SK-N-SH (cell line): ENCODE data around the gene NAV2. TPM values are rescaled to one million over a fixed set of nuclear protein-coding genes. Genes with fewer than 3 reads are reported as not detected.

ENCODE experiments used
- CTCF ChIA-PET: fragments of 300-600, 350-600 bp; formaldehyde crosslinking; extraction: SDS; loops from one replicate; lab custom pipeline; 2021; lab: Yijun Ruan, JAX
- POLR2A ChIA-PET: fragments of 350-600 bp; sonication (Branson Sonifier 250); formaldehyde crosslinking; extraction: SDS; loops from one replicate; lab custom pipeline; 2020; ENCODE audit warnings: antibody characterized with exemption, inconsistent platforms; lab: Yijun Ruan, JAX
- DNase-seq: peaks from one replicate; pipeline ENCODE4 v3.0.0; 2012
- H2AFZ ChIP-seq: fragments of 200-600 bp; sonication (generic); 2 replicates; pipeline ENCODE4 v1.8.1; 2016; ENCODE audit warnings: antibody characterized with exemption, mild to moderate bottlenecking, low read depth
- H3F3A ChIP-seq: fragments of 200-600 bp; sonication (generic); replicated peaks from 2 replicates; pipeline ENCODE3; 2016; ENCODE audit warnings: antibody characterized with exemption, mild to moderate bottlenecking; ENCODE audit not compliant: insufficient read depth
- H3K27ac ChIP-seq, 2 experiments: fragments of 200-500 bp in 1 of 2; fragments of 200-600 bp in 1 of 2; sonication (Bioruptor generic) in 1 of 2; sonication (generic), shearing (Covaris generic) in 1 of 2; 2 replicates each; pipeline versions ENCODE4 v1.5.1 to v1.6.1; 2014 to 2016; ENCODE audit warnings: low read depth in 2 of 2, inconsistent platforms in 1 of 2, low read length in 1 of 2, mild to moderate bottlenecking in 1 of 2, mixed read lengths in 1 of 2
- H3K27me3 ChIP-seq: fragments of 200-600 bp; sonication (generic), shearing (Covaris generic); 2 replicates; pipeline ENCODE4 v1.6.1; 2016; ENCODE audit warnings: mixed run types; ENCODE audit not compliant: insufficient read depth
- H3K36me3 ChIP-seq, 2 experiments: fragments of 200-500 bp in 1 of 2; fragments of 200-600 bp in 1 of 2; sonication (Bioruptor generic) in 1 of 2; sonication (generic) in 1 of 2; replicated peaks in 1 of 2; 2 replicates each; pipeline versions ENCODE3 to v1.5.1; 2014 to 2016; ENCODE audit warnings: low read length in 1 of 2, mild to moderate bottlenecking in 1 of 2; ENCODE audit not compliant: insufficient read depth in 2 of 2, control insufficient read depth in 1 of 2
- H3K4me1 ChIP-seq, 2 experiments: fragments of 200-500 bp in 1 of 2; fragments of 200-600 bp in 1 of 2; sonication (Bioruptor generic) in 1 of 2; sonication (generic), shearing (Covaris generic) in 1 of 2; 2 replicates each; pipeline versions ENCODE4 v1.5.1 to v1.6.1; 2014 to 2016; ENCODE audit warnings: low read depth in 1 of 2, low read length in 1 of 2, mixed run types in 1 of 2; ENCODE audit not compliant: insufficient read depth in 2 of 2, control insufficient read depth in 1 of 2
- H3K4me2 ChIP-seq: fragments of 200-600 bp; sonication (generic), shearing (Covaris generic); 2 replicates; pipeline ENCODE4 v1.6.1; 2017; ENCODE audit warnings: mixed run types
- H3K4me3 ChIP-seq, 2 experiments: fragments of 200-500 bp in 1 of 2; fragments of 200-600 bp in 1 of 2; sonication (Bioruptor generic) in 1 of 2; sonication (generic), shearing (Covaris generic) in 1 of 2; 2 replicates each; pipeline versions ENCODE4 v1.5.1 to v1.8.1; 2014 to 2016; ENCODE audit warnings: low read depth in 2 of 2, inconsistent platforms in 1 of 2, low read length in 1 of 2, mild to moderate bottlenecking in 1 of 2, mixed read lengths in 1 of 2, moderate library complexity in 1 of 2
- H3K79me2 ChIP-seq: fragments of 200-600 bp; sonication (generic); 2 replicates; pipeline ENCODE4 v1.8.1; 2017; ENCODE audit warnings: mild to moderate bottlenecking; ENCODE audit not compliant: insufficient read depth
- H3K9ac ChIP-seq: fragments of 200-600 bp; sonication (generic); 2 replicates; pipeline ENCODE4 v1.6.1; 2017; ENCODE audit warnings: mixed run types
- H3K9me2 ChIP-seq: fragments of 200-600 bp; sonication (generic); 2 replicates; pipeline ENCODE4 v1.6.1; 2017; ENCODE audit warnings: mixed run types
- H3K9me3 ChIP-seq: fragments of 200-600 bp; sonication (generic); 2 replicates; pipeline ENCODE4 v1.6.1; 2017; ENCODE audit warnings: mixed run types, mild to moderate bottlenecking, moderate library complexity
- H4K20me1 ChIP-seq: fragments of 200-600 bp; sonication (generic); 2 replicates; pipeline ENCODE4 v1.6.1; 2017; ENCODE audit warnings: mild to moderate bottlenecking, mixed run types; ENCODE audit not compliant: insufficient read depth
- EP300 ChIP-seq, 2 experiments: IDR thresholded peaks; 2 replicates each; pipeline versions ENCODE4 v1.4.0 to v1.6.1; 2012; ENCODE audit warnings: borderline replicate concordance in 1 of 2, low read depth in 1 of 2, low read length in 1 of 2
- GATA2 ChIP-seq: sonication (generic); formaldehyde crosslinking; IDR thresholded peaks from 2 replicates; pipeline ENCODE4 v1.5.0; 2020; ENCODE audit warnings: mild to moderate bottlenecking, missing genetic modification reagents
- POLR2AphosphoS5 ChIP-seq: IDR thresholded peaks from 2 replicates; pipeline ENCODE4 v1.6.1; 2012; ENCODE audit warnings: low read depth, low read length
- RCOR1 ChIP-seq: fragments of 150-350 bp; IDR thresholded peaks from 2 replicates; pipeline ENCODE4 v1.6.1; 2017; ENCODE audit warnings: antibody characterized with exemption, low read length
- SMC3 ChIP-seq: IDR thresholded peaks from 2 replicates; pipeline ENCODE4 v1.6.1; 2012; ENCODE audit warnings: low read depth, low read length, improper control_type of control experiment
- TAF1 ChIP-seq: IDR thresholded peaks from 2 replicates; pipeline ENCODE4 v1.6.1; 2012; ENCODE audit warnings: low read depth, mild to moderate bottlenecking, low read length, moderate library complexity, borderline replicate concordance
- TCF12 ChIP-seq: IDR thresholded peaks from 2 replicates; pipeline ENCODE4 v1.4.0; 2012
- TEAD4 ChIP-seq: IDR thresholded peaks from 2 replicates; pipeline ENCODE4 v1.4.0; 2012; ENCODE audit warnings: mild to moderate bottlenecking, borderline replicate concordance; ENCODE audit not compliant: insufficient read depth
- WGBS: methylation state at CpG from one replicate; pipeline ENCODE4 v1.1.6; 2017; ENCODE audit warnings: low lambda C conversion rate; 5-methylcytosine and 5-hydroxymethylcytosine counted together
- polyA plus RNA-seq, 3 experiments: library from polyadenylated mRNA; depleted of rRNA; stranded (reverse); fragments of >200 nt; gene quantifications; 2 replicates each; pipeline ENCODE4 v1.2.3, GENCODE V29; 2012
- TF ChIP-seq, protein P1 (sequence below): fragments of 150-350 bp; IDR thresholded peaks from 2 replicates; pipeline ENCODE4 v1.6.1; 2016; ENCODE audit warnings: mild to moderate bottlenecking, low read depth, low read length
- TF ChIP-seq, protein P2 (sequence below): IDR thresholded peaks from 2 replicates; pipeline ENCODE4 v1.6.1; 2012; ENCODE audit warnings: mild to moderate bottlenecking, low read depth, low read length, moderate library complexity
- TF ChIP-seq, protein P3 (sequence below): fragments of 200-600 bp; sonication (generic); IDR thresholded peaks from 2 replicates; pipeline ENCODE4 v1.6.1; 2017; ENCODE audit warnings: antibody characterized with exemption, mild to moderate bottlenecking, moderate library complexity

NAV2 gene
- polyA plus RNA-seq, 1 of the 3 experiments (the other 2 are of a cell fraction), result 26.2 TPM

DNA sequence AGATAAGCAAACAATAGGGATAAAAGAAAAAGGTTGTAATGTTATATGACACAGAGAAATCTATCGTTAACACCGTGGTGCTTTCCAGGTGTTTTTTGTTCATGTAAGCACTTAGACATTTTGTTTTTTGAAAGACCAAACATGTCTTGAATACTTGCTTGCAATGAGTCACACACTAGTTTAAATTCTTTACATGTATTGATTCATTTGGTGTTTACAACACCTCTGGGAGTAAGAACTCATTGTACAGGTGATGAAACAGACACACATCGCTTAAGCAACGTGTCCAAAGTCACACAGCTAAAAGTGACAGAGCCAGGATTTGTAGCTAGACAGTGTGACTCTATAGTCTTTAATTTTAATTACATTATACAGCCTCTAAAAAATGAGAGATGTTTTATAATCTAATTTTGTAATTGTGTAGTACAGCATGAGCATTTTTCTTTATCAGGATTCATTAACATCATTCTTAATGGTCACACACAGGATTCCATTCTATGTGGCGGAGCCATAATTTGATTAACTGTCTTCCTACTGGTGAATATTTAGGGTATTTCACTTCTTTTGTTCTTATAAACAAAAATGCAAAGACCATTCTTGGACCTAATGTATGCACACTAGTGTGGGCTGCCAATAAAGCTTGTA, 298.8 kb downstream of the NAV2 start:
- Histone ChIP-seq H3K4me2 (no peak overlapping the region), H3K27ac (peak overlapping the region; percentile 12 to 43; a peak in 2 of 4 replicates), H4K20me1 (peaks cover 3% of the 10 kb centered on the region; the same call in 1 of the 2 replicates), H3F3A (peaks cover 22% of the 10 kb centered on the region), H3K4me3 (no peak overlapping the region), H3K9me2 (no peaks in the 10 kb centered on the region), H3K9me3 (no peaks in the 10 kb centered on the region), H3K4me1 (peaks cover 0 to 28% of the 10 kb centered on the region in 2 experiments; a peak in 2 of 4 replicates), H3K9ac (no peak overlapping the region), H2AFZ (no peak overlapping the region), H3K36me3 (peaks cover 23 to 24% of the 10 kb centered on the region in 2 experiments), H3K79me2 (peaks cover 88% of the 10 kb centered on the region), H3K27me3 (no peaks in the 10 kb centered on the region)
- ChIA-PET CTCF (interaction anchor here (1.4 kb wide), 2 partner anchors 12 to 18 kb away, joined by 3 to 5 read pairs; no protein-coding TSS in a partner anchor), POLR2A (interaction anchor here (1.3 kb wide), 1 partner anchor 17 kb away, joined by 4 read pairs; no protein-coding TSS in a partner anchor)
- TF ChIP-seq, protein P1, sequence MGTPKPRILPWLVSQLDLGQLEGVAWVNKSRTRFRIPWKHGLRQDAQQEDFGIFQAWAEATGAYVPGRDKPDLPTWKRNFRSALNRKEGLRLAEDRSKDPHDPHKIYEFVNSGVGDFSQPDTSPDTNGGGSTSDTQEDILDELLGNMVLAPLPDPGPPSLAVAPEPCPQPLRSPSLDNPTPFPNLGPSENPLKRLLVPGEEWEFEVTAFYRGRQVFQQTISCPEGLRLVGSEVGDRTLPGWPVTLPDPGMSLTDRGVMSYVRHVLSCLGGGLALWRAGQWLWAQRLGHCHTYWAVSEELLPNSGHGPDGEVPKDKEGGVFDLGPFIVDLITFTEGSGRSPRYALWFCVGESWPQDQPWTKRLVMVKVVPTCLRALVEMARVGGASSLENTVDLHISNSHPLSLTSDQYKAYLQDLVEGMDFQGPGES, result no peak
- no peak for DNase-seq
- 75% methylated on average over 5 of the region's 5 CpGs for WGBS

DNA sequence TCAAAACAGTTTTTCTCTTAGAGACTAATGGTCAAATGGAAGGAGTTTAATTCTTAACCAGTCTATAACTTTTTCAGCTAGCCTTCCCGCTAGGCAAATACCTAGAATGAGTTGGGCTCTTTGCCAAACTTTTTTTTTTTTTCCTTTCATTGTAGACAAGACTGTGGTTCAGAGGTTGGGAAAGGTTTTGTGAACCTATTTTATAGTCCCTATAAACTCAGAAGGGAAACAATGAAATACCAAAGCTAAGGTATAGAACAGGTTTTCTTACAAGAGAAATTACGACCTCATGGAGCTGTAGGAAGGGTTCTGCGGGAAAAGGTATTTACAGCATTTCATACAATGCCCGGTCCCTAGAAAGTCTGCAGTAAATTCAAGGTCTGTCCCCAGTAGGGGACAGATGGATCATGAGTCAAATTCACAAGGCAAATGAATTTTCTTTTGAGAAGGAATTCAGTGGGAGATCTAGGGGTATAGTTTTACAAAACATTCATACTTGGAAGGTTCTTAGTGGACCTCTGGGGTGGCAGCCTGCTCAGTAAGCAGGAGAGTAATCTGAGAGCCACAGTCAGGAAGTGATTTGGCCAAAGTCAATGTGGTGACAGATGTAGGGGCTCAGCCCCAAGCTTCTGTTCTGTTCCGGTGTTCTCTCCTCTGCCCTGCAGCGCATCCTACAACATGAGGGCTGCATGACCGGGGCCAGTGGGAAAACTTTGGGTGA, 300.9 kb downstream of the NAV2 start:
- POLR2A ChIA-PET, result no interaction called here
- Histone ChIP-seq H3K9ac (no peak overlapping the region), H2AFZ (no peak overlapping the region), H3F3A (peaks cover 17% of the 10 kb centered on the region), H3K9me3 (no peaks in the 10 kb centered on the region)
- CTCF ChIA-PET, result no interaction called here
- WGBS, result 89% methylated on average over 7 of the region's 7 CpGs
- TF ChIP-seq TEAD4 (no peak), GATA2 (no peak), TCF12 (no peak), POLR2AphosphoS5 (no peak), SMC3 (no peak), TAF1 (no peak), RCOR1 (no peak), EP300 (IDR thresholded peaks at IDR 0.05; ENCODE audit: borderline replicate concordance in 1 of 2, low read depth in 1 of 2, low read length in 1 of 2) (no peak)
- TF ChIP-seq, protein P2, sequence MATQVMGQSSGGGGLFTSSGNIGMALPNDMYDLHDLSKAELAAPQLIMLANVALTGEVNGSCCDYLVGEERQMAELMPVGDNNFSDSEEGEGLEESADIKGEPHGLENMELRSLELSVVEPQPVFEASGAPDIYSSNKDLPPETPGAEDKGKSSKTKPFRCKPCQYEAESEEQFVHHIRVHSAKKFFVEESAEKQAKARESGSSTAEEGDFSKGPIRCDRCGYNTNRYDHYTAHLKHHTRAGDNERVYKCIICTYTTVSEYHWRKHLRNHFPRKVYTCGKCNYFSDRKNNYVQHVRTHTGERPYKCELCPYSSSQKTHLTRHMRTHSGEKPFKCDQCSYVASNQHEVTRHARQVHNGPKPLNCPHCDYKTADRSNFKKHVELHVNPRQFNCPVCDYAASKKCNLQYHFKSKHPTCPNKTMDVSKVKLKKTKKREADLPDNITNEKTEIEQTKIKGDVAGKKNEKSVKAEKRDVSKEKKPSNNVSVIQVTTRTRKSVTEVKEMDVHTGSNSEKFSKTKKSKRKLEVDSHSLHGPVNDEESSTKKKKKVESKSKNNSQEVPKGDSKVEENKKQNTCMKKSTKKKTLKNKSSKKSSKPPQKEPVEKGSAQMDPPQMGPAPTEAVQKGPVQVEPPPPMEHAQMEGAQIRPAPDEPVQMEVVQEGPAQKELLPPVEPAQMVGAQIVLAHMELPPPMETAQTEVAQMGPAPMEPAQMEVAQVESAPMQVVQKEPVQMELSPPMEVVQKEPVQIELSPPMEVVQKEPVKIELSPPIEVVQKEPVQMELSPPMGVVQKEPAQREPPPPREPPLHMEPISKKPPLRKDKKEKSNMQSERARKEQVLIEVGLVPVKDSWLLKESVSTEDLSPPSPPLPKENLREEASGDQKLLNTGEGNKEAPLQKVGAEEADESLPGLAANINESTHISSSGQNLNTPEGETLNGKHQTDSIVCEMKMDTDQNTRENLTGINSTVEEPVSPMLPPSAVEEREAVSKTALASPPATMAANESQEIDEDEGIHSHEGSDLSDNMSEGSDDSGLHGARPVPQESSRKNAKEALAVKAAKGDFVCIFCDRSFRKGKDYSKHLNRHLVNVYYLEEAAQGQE, result no peak
- TF ChIP-seq, protein P3, sequence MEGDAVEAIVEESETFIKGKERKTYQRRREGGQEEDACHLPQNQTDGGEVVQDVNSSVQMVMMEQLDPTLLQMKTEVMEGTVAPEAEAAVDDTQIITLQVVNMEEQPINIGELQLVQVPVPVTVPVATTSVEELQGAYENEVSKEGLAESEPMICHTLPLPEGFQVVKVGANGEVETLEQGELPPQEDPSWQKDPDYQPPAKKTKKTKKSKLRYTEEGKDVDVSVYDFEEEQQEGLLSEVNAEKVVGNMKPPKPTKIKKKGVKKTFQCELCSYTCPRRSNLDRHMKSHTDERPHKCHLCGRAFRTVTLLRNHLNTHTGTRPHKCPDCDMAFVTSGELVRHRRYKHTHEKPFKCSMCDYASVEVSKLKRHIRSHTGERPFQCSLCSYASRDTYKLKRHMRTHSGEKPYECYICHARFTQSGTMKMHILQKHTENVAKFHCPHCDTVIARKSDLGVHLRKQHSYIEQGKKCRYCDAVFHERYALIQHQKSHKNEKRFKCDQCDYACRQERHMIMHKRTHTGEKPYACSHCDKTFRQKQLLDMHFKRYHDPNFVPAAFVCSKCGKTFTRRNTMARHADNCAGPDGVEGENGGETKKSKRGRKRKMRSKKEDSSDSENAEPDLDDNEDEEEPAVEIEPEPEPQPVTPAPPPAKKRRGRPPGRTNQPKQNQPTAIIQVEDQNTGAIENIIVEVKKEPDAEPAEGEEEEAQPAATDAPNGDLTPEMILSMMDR, result no peak
- TF ChIP-seq, protein P1, result no peak
- TF ChIP-seq, all 33 proteins: peak for 0
- Histone ChIP-seq H3K4me2 (no peak overlapping the region), H3K9me2 (no peaks in the 10 kb centered on the region), H3K36me3 (peaks cover 17% of the 10 kb centered on the region in 2 experiments), H3K4me3 (no peak overlapping the region), H4K20me1 (no peaks in the 10 kb centered on the region; the same call in 1 of the 2 replicates), H3K79me2 (peaks cover 89% of the 10 kb centered on the region), H3K27ac (no peak overlapping the region), H3K4me1 (peaks cover 0 to 26% of the 10 kb centered on the region in 2 experiments; a peak in 2 of 4 replicates), H3K27me3 (no peaks in the 10 kb centered on the region)
- DNase-seq, result no peak
